HG03521 (cell line): ENCODE results near the gene ALPL.
"Not testable (repeated sequence)": the region's sequence is repeated elsewhere in the genome, so short reads cannot be mapped to it uniquely, and the experiment has no call there.

Experiments
- ATAC-seq: cut with Tn5 transposase; IDR thresholded peaks from one replicate; pipeline ENCODE4 v1.9.1; 2021; ENCODE audit warnings: mild to moderate bottlenecking, moderate library complexity; ENCODE audit not compliant: unreplicated experiment

The ALPL gene

GRCh38 chr1:21509351-21510112 lies at the start of gene ALPL:
TSS of gene ALPL (plus strand) at chr1:21509423. CDS start at chr1:21554082, 44,659 bp downstream.
- no peak for ATAC-seq

- ATAC-seq = not testable (repeated sequence)
These were observed 44.1 kb upstream of the ALPL start for GRCh38 chr1:21465127-21465526.

DNA sequence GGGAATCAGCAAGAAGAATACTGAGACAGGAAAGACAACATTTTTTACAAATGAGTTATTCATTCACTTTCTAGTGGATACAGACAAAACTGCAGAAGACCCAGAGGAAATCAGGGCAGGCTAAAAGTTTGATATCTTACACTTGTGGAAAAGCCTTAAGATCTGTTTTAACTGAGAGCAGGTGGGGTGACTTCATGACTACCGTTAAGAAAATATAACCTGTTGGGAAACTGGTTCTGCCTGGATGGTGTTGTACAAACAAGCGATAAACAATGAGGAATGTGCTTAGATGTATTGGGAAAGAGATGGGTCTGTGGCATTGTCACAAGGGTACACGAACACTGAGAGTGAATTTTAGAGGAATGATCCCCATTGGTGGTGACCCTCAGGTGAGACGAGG lies 41.3 kb upstream of the ALPL start:
- ATAC-seq = not testable (repeated sequence)

GRCh38 chr1:21468599-21468998 lies 40.6 kb upstream of the ALPL start:
- ATAC-seq = no peak

DNA sequence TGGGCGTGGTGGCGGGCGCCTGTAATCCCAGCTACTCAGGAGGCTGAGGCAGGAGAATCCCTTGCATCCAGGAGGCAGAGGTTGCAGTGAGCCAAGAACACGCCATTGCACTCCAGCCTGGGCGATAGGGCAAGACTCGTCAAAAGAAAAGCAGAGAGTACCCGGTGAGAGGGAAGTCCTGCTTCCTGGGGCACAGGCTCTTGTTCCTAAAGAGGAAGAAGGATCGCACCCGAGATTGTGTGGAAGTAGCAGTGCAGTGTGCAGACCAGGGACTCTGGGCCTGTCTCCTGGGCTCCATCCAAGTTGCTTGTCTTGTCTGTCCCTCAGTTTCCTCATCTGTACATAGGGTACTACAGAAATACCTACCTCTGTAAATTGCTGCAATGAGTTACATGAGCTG lies 39.6 kb upstream of the ALPL start:
- ATAC-seq = no peak

- ATAC-seq = no peak
These were observed 36.4 kb upstream of the ALPL start for GRCh38 chr1:21472861-21473260.

DNA sequence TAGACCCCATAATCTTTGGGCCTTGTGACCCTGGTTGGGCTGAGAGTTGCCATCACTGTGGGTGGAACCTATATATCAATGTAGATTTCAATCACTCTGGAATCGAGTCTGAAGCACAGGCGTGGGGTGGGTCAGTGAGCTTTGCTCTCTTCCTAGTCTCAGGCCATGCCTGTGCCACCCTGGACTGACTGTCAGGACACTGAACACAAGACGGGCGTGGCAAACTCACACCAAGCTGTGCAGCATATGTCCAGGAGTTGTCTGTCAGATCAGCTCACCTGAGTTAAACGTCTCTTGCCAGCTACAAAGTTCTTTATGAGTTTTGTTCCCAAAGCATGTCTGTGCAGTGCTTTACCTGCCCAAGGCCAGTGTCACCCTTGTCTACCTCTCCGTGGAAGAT lies 30.9 kb upstream of the ALPL start:
- no peak for ATAC-seq

DNA sequence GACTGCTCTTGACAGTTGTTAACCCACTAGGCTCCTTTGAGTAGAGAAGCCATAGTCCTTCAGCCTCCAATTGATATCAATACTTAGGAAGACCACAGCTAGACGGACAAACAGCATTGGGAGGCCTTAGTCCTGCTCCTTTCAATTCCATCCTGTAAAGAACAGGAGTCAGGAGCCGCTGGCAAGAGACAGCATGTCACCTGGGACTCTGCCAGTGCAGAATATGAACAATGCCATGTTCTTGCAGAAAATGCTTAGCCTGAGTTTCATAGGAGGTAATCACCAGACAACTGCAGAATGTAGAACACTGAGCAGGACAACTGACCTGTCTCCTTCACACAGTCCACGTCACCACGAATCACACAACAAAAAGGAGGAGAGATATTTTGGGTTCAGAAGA lies 25.3 kb upstream of the ALPL start:
- ATAC-seq = not testable (repeated sequence)

DNA sequence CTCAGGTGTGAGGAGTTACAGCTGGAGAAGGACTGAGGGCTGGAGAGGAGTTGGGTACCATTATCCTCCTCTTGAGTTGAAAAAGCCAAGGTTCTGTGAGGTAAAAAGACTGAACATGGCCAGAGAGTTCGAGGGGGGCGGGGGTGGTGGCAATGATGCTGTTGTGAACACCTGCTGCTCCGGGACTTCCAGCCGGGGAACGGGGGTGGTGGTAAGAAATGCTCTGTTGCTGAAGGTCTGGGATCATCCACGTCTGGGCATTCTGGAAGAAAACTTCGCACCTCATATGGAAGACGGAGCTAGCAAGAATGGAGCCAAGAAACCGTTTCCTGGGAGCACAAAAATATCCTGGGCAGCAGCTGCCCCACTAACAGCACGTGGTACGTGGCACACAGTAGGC lies 20.1 kb upstream of the ALPL start:
- no peak for ATAC-seq

DNA sequence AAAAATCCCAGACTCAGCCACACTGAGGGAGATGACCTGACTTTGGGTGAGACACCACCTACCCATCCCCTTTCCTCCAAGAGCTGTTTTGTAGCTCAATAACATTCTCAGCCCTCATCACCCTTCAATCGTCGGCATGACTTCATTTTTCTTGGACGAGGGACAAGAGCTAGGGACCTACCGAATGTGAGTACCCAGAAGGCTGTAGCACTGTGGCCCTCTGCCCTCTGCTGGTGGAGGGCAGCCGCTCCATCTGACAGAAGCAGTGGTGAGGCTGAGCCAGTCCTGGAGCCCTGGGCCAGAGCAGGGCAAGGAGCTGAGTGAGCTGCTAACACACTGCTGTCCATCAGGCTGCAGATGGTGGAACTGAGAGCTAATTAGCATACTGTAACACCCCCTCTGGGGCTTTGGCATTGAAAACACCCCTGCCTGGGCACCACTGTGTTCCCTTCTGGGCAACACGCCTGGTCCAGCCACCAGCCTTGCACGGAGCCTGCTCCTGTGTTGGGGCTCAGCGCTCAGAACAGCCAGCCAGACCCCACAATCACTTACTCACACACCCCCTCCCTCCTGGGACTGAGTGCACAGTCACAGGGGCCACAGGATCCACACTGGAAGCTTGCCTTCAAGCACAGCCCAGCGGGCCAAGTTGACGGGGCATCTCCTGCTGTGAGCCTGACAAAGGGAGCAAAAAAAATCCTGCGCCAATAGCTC lies 18.3 kb upstream of the ALPL start:
- no peak for ATAC-seq

DNA sequence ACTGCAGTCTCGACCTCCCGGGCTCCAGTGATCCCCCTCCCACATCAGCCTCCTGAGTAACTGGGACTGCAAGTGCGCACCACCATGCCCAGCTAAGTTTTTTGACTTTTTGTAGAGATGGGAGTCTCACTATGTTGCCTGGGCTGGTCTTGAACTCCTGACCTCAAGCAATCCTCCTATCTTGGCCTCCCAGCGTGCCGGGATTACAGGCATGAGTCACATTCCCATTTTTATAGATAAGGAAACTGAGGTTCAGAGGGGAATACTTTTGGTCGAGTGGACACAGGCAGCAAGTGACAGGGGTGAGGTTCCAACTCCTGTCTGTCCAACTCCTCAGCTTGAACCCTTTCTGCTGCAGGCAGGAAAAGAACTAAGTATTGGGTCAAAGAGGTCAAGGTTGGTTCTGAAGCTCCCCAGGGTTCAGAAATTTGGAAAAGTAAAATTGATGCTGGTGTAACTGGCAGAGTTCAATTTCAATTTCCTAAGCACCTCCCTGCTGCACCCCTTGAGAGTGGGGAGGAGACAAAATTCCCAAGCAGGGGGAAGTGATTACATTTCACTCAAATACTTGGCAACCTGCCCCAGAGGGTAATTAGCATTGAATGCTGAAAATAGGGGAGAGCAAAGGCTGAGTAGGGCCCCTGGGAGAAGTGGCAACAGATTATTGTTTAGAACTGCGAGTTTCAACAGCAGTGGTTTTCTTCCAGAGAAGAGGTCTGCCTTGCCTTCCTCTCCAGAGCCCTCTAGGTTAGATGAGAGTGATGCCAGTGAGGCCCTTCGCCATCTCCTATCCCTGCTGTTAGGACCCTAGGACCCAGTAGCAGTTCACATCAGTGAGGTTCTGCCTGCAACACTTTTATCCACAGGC lies 17.5 kb upstream of the ALPL start:
- ATAC-seq = no peak

- no peak for ATAC-seq
These were observed 16.9 kb upstream of the ALPL start for GRCh38 chr1:21492356-21492625.

DNA sequence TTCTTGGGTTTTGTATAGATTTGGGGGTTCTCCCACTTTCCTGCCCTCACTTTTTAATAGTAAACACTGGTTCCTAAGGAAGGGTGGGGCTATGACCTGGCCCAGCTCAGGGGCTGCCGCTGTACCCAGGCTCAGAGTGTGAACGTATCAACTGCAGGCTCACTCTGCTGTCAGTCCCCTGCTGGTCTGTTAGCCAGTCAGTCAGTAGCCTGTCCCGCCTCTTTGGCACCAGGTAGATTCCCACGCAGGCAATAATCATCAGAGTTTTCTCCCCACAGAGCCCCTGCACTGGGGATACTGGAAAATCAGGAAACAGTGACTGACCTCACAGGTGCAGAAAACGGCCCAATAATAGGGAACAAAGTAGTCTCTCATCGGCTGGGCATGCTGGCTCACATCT lies 15.0 kb upstream of the ALPL start:
- ATAC-seq = no peak

GRCh38 chr1:21495225-21495820 lies 13.9 kb upstream of the ALPL start:
- ATAC-seq = no peak

GRCh38 chr1:21496063-21496462 lies 13.2 kb upstream of the ALPL start:
- ATAC-seq = no peak

DNA sequence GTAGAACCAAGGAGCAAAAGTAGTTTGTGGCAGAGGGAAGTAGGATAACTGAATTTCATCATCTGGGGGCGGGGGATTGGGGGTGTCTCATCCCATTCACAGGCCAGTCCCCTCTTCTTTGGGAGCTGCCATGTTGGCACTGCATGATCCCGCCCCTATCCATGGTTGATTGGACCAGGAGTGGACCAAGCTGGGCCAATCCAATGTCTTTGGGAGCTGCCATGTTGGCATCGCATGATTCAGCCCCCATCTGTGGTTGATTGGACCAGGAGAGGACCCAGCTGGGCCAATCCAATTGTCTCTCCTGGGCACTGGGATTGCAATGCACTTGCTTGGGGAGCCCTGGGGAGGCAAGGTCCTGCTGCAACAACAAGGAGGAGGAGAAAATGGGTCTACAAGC lies 12.3 kb upstream of the ALPL start:
- ATAC-seq = no peak

- ATAC-seq = no peak
These were observed 11.7 kb upstream of the ALPL start for GRCh38 chr1:21497466-21498061.

DNA sequence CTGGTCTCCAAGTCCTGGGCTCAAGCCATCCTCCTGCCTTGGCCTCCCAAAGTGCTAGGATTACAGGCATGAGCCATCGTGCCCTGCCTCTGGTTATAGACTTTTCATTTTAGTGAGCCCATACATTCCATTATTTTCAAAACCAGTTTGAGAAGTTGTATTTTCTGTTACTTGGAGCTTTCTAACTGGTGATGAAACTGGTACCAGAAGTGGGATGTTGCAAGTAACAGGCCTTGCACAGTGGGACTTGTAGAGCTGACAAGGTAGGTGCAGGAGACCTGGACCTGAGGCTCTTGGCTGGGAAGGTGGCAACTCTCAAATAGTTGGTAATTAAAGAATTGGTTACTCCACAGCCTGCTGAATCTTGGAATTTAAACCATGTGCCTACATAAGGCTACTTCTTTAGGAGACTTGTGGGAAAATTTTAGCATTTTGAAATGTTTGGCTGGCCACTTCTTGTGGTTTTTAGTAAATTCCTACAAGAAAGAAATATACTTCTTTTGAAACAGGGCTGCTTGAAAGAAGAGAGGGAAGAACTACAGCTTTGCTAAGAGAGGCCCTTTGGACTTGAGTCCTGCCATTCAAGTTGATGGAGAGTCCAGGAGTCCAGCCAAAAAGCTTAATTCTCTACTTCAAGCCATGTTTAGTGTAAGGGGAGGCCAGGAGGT lies 9.8 kb upstream of the ALPL start:
- no peak for ATAC-seq

- no peak for ATAC-seq
These were observed 5.4 kb upstream of the ALPL start for GRCh38 chr1:21503706-21504377.

DNA sequence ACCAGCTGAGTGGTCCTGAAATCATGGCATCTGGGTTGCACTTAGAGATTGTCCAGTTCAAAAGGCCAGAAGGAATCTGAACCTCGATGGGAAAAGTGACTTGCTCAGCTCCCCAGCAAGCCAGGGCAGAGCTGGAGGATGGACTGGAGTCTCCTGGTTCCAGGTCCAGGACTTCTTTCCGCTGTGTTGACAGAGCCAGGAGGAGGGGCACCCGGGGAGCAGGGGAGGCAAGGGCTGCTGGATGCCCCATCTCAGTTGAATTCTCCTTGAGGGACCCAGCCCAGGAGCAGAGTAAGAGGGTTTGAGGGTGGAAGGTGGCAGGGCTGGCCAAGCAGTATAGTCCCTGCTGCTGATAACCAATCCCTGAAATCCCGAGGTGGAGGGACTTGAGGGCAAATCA lies 2.4 kb upstream of the ALPL start:
- no peak for ATAC-seq
